HG02840 (cell line): ENCODE measurements around the gene ORC1.
"Not testable (repeated sequence)": the region's sequence is repeated elsewhere in the genome, so short reads cannot be mapped to it uniquely, and the experiment has no call there.

Source experiments
- ATAC-seq: cut with Tn5 transposase; IDR thresholded peaks from one replicate; pipeline ENCODE4 v1.9.1; 2021; ENCODE audit warnings: mild to moderate bottlenecking, moderate library complexity, moderate number of reproducible peaks; ENCODE audit not compliant: unreplicated experiment, low FRiP score

Gene ORC1

DNA sequence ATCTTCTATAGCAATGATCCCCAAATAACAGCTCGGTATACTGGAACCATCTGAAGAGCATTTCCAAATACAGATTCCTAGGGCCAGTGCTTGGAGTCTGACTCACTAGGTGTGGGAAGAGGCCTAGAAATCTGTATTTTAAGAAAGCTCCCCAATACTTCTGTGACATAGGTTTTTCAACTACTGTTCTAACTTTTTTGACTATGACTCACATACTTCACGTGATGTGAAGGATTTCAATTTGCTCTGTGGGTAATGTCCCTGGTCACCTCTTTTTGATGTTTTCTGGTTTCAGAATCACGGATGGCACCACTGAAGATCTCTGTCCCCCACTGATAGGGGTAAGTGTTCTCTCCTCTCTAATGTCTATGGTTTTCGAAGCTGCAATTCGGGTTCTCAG, 11.0 kb downstream of the ORC1 start:
- ATAC-seq: no peak

DNA sequence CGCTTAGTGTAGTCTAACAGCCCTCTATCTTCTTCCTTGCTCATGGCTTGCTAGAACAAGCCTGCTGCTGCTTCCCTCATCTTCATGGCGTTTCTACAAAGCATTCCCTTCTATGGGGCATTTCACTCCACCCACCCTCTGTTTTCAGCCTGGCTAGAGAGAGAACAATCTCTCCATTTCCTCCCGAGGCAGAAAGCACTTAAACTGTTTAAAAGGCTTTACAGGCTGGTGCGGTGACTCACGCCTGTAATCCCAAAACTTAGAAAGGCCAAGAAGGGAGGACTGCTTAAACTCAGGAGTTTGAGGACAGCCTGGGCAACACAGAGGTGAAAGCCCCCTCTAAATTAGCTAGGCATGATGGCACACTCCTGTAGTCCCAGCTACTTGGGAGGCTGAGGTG, 17.8 kb downstream of the ORC1 start:
- ATAC-seq: no peak

DNA sequence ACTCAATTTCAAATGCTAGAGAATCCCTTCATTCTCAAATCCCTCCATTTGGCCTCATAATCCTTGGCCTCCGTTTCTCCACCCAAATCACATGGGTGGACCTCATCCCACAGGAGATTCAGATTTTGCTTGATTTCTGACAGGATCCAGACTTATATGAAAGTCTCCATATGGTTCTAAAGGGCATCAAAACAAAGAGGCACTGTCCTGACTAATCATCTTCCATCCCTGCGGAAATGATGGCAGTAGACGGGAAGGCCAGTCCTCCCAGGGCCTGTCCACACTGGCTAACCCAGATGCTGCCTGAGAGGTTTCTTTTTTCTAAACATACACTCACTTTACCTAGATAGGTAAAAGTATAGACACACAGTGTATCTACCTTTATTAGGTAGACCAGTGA, 18.8 kb downstream of the ORC1 start:
- ATAC-seq: no peak

DNA sequence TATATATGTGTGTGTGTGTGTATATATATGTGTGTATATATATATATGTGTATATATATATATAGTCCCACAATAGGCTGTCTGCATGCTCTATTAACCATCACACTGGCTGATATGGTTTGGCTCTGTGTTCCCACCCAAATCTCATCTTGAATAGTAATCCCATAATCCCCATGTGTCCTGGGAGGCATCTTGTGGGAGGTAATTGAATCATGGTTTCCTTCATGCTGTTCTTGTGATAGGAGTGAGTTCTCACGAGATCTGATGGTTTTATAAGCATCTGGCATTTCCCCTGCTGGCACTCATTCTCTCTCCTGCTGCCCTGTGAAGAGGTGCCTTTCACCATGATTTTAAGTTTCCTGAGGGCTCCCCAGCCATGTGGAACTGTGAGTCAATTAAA, 34.4 kb downstream of the ORC1 start:
- not testable (repeated sequence) for ATAC-seq

DNA sequence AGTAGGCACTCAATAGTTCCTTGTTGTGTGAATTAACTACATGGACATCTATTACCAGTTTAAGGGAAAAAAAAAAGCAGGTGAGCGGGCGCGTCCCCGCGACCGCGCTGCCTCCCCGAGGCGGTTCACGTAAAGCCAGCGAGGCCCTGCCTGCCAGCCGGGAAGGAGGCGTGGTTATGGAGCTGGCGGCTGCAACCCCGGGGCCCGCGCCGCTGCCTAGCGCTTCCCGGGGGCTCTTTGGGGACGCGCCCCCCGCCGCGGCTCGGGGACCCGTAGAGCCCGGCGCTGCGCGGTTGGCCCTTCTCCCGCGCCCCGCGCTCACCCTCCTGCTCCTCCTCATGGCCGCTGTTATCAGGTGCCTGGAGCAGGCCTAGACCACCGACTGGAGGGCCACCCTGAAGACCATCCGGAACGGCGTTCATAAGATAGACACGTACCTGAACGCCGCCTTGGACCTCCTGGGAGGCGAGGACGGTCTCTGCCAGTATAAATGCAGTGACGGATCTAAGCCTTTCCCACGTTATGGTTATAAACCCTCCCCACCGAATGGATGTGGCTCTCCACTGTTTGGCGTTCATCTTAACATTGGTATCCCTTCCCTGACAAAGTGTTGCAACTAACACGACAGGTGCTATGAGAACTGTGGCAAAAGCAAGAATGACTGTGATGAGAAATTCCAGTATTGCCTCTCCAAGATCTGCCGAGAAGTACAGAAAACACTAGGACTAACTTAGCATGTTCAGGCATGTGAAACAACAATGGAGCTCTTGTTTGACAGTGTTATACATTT, 35.6 kb downstream of the ORC1 start:
- ATAC-seq: no peak

DNA sequence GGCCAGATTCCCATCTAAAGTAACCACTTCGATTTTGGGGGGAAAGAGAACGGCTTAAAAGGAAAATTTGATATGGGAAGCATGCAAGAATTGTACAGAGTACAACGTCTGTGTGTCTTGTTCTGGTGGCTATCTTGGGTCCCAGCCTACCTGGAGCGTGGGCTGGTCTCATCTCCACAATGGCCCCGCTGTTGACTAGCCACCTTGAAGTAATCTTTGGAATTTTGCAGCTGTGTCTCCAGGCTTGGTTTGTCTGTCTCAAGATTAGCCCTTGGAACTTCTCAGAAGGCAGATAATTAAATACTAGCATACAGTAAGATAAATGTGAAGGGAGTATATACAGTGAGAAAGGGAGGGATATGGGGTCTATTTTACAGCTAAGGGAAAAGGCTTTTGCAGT, 37.0 kb downstream of the ORC1 start:
- ATAC-seq: no peak

DNA sequence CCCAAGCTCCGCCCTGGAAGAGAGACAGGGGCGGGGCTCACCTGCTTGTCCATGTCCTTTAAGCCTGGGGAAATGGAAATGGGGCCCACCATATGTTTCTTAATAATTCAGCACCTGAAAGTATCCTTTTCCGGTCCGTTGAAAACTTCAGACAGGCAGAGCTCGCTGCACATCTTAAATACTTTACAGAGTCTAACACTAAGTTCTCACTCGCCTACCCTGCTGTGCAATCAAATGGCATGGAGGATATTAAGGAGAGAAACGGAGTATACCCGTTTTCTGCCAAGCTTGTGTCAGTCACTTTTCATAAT, 37.8 kb downstream of the ORC1 start:
- no peak for ATAC-seq

DNA sequence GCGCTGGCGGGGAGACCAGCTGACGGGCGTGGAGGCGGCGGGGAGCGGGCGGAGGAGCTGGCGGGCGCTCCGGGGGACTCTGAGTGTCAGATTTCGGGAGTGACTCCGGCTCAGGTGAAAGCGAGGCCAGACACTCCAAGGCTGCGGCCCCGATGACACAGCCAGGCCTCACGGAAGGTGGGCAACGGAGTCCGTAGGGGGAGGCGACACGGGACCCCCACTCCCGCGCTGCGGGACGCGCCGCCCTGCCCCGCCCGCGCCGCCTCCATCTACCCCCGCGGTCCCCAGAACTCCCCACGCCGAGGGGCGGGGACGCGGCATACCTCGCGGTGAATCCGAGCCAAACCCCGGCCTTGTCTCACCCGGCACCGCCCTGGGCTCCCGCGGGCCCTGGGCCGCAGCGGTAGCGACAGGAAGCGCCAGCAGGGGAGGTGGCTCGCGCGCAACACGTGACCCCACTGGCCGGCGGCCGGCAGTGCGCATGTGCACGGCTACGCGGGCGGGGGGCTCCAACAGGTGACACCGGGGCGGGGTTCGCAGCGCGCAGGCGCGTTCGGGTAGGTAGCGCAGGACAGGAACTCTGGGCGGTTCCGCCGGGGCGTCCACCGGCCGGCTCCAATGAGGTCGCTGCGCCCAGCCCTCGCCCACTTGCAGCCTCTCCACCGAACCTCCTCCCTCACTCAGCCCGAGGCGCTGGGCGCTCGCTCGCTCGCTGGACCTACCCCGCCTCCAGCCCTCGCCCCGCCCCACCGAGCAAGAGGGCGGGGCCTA, 38.3 kb downstream of the ORC1 start, which contains the start of gene CC2D1B:
CC2D1B (minus strand) TSS at position 460 of the 771 bp plus-strand sequence. CDS start 1,585 bp downstream, outside the sequence.
- ATAC-seq: peak; percentile 88

DNA sequence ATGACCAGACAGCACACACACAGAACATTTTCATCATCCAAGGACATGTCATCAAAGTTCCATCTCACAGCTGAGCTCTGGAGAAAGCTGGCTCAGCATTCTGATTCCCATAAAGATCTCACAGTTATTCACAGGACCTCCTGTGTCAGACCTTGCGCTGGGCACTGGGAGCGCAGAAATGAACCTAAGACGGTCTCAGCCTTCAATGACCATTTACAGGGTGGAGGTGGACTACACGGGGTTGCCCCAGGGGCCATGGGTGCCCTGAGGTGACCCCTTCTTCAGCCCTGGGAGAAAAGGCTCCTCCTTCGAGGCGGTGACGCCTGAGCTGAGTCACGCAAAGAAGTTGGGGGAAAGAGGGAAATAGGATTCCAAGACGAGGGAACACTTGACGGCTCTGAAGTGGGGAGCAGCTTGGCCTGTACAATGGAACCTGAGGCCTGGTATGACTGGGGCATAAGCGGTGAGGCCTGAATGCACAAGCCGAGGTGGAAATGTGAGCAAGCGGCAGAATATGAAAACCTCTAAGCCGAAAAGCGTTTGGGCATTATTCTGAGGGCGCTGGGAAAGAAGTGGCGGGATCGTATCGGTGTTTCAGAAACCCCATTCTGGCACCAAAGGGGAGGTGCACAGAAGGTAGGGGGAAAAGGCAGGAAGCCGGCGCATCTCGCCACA, 39.0 kb downstream of the ORC1 start:
- ATAC-seq: peak; percentile 24

DNA sequence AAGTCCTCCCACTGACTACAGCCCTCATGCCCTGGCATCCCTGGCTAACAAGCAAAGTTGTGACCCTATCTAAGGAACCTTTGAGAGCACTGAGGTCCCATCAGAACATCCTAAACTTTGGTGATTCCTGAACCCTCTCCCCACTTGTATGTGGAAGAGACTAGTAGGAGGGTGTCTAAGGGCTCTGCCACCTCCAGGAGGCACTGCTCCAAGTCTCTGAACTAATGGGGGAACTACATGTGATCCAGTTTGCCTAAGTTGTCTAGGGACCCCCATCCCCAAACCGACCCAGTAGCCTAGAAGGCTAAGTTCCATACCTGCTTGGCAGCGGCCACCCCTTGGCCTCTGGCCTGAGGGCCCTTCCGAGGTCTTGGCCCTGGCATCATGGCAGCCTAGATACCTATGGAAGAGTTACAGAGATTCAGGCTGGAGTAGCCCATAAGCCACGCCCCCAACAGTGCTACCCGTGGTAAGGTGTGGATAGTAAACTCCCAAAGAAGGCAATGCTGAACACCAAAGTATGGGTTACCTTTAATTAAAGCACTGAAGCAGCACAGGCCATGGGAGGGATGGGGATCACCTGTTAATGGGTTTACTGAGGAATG, 39.9 kb downstream of the ORC1 start:
- no peak for ATAC-seq

DNA sequence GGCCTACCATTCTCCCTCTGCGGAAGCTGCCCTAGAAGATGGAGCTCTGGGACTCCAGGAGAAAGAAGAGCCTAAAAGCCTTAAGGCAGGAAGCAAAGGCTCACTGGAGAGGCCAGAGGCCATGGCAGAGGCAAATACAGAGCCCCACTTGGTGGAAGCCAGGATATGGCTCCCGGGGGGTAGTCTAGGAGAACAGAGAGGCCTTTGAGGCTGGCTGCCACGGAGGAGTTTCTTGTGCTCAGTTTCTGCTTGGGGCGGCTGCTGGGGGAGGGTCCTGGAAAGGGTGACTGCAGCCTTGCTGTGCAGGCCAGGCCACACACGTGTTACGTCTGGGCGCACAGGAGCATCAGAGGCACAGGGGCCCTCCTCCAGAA, 43.6 kb downstream of the ORC1 start:
- ATAC-seq: no peak

DNA sequence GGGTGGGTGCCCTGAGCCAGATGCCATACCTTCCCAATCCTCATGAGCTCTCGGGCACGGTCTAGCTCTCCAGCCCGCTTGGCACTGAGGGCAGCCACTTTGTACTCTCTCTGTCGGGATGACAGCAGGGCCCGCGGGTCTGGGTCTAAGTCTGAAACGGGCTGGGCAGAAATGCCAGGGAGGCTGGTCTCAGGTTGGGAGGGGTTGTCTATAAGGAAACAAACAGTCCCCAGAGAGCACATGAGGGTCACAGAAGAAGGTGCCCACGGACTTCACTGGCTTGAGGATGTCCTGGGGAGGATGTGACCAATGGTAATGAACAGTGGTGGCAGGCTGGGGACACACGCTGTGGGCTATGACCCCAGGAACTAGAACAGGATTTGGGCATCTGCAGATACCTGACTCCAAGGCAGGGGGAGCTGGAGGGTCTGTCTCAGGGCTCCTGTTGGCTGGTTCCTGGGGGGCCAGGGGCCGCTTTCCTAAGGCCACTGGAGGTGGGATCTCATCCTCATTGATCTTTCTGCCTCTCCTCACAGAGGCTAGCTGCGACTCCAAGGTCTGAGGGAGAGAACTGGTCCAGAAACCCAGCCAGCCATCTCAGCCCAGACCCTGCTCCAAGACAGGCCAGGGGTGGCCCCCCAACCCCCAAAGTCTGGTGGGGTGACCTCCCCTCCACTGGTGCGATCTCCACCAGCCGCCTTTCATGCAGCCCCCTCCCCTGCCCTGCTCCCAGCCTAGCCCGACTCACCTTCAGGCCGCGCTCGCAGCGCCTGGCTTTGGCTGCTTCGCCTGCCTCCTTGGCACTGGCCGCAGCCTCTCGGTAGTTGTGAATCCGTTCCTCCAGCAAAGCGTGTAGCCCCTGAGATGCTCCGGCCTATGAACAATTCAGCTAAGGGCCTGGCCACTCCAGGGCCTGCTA, 44.3 kb downstream of the ORC1 start:
- no peak for ATAC-seq

DNA sequence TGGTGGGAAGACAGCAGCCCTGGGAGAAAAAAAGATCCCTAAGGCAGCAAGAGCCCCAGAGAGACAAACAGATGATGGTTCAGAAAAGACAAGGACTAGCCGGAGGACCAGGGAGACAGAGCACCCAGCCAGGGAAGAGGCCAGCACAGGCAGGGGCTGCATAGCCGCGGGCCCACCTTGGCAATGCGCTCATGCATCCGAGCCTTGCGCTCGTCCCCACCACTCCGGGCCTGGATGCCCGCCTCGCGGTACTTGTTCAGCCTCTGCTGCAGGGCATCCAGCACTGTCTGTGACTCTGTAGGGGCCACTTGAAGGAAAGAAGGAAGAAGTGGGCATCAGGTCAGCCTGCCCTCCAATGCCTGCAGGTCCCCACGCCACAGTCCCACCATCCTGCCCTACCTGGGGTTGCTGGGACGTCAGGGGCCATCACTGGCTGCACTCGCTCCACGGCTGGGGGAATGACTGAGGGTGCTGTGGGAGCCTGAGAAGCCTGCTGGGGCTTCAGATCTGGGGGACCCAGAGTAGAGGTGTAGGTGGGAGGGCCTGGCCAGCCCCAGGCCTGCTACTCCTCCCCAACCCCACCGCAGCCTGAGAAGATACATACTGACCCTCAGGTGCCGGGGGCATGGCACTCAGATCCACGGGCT, 45.2 kb downstream of the ORC1 start:
- no peak for ATAC-seq

DNA sequence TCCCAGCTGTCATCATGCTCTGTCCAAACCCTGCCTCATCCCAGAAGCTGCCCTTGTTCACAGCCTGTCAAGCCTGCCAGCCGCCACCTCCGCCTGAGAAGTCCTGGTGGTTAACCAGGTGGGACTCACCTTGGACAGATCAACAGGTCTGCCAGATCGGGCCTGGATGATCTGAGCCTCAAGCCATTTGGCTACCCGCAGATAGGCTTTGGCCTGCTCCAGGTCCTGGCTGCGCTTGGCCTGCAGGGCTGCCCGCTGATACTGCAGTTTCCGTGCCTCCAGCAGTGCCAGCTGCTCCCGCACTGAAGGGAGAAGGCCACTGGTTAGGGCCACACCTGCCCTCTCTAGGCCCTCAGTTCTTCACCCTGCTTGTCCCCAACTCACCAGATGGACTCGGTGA, 46.8 kb downstream of the ORC1 start:
- ATAC-seq: no peak

DNA sequence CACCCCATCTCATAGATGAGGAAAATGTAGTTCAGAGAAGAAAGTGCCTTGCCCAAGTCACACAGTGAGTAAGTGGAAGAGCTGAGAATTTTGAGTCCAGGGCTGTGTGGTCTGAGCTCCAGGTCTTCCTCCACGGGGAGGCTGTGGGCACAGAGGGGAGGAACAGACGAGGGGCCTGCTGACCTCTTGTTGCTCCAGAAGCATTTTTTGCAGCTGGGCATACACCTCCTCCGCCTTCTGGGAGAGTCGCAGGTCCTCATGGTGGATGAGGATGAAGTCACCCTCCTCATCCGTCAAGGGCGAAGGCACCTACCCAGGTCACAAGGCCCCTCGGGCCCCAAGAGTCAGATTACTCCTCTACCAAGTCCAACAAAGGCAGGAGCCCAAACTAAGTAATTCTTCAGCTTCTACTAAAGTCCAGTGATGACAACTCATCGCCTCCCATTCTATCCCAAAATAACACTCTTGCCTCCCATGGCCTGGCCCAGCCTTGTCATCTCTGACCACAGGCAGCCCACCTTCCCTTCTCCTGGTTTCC, 47.3 kb downstream of the ORC1 start:
- ATAC-seq: no peak

DNA sequence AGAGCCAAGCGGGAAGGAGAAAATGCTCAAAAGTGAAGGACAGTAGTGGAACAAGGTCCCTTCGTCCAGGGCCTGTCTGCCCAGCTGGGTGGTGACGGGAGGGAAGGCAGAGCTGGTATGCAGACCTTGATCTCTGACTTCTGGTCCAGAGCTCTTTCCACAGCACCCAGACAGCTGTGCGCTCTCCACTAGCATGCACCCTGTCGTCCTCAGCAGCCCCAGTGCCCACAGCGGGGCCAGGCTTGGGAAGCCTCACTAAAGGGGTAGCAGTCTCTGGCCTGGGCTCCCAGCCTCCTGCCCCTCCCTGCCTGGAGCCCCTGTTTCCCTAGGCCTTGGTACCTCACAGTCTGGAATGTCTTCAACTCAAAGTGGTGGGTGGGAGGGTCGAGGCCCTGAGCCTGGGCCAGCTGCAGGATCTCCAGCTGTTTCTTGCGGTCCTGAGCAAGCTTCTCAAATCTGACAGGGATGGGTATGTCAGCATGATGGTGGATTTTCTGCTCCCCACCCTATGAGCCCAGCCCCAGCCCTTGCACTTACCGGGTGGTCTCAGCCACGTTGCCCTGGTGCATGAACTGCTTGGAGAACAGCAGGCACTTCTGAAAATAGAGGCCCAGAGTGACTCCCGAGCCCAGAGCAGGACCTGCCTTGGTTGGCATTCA, 48.2 kb downstream of the ORC1 start:
- ATAC-seq: no peak

DNA sequence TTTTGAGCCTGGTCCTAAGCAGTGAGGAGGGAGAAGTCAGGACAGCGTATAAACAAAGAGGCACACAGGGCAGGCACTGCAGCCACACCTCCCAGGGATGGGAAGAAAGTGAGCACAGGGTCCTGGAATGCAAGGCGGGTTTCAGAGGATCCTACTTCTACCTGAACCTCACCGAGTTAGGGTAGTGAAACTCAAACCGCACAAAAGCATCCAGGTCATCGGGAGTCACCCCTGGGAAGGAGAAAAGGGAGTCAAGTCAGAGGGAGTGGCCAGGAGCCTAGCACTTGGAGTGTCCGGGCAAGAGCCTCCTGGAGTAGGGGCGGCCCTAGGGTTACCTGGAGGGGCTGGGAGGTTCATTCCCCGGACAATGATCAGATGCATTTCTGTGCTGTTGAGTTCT, 48.8 kb downstream of the ORC1 start:
- ATAC-seq: no peak

DNA sequence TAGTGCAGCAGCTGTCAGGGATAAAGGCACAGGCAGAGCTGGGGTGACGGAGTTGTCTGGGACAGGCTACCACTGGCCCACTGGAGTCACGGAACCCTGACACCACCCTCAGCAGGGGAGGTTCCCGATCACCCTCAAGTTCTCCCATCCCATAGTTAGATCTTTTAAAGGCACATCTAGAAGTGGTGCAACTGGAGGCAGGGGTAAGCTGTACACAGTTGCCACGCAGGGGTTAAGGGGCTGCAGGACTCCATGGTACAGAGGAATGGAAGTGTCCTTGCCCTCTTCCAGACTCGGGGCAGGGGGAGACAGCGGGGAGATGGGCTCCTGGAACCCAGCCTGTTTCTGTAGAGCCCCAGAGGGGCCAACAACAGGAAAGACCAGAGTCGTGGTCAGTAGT, 51.5 kb downstream of the ORC1 start:
- no peak for ATAC-seq
